NB4 (cell line): ENCODE measurements around the gene CTNNA3.

Experiments used
- POLR2A ChIP-seq: IDR thresholded peaks from 2 replicates; pipeline ENCODE4 v1.6.1; 2011; ENCODE audit warnings: mild to moderate bottlenecking; ENCODE audit not compliant: insufficient read length; ENCODE audit errors: extremely low read depth
- TF ChIP-seq, protein P1 (sequence below): IDR thresholded peaks from one replicate; pipeline ENCODE4 v1.5.1; 2012; ENCODE audit warnings: low read depth, low read length

DNA sequence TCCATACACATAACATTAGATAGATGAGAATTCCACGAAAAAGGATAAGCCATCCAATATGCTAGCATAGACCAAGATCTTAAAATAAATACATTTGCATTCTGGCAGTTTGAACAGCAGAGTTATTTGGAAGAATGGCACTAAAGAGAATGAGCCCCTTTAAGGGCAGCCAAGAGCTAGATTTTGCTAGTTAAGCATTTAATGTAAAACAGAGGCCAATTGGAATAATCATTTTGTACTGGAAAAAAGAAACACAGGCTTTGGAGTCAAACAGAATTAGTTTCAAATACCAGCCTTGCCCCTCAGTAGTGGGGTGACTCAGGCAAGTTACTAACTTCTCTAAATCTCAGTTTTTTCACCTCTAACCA lies 714.0 kb downstream of the CTNNA3 start:
- TF ChIP-seq, protein P1, sequence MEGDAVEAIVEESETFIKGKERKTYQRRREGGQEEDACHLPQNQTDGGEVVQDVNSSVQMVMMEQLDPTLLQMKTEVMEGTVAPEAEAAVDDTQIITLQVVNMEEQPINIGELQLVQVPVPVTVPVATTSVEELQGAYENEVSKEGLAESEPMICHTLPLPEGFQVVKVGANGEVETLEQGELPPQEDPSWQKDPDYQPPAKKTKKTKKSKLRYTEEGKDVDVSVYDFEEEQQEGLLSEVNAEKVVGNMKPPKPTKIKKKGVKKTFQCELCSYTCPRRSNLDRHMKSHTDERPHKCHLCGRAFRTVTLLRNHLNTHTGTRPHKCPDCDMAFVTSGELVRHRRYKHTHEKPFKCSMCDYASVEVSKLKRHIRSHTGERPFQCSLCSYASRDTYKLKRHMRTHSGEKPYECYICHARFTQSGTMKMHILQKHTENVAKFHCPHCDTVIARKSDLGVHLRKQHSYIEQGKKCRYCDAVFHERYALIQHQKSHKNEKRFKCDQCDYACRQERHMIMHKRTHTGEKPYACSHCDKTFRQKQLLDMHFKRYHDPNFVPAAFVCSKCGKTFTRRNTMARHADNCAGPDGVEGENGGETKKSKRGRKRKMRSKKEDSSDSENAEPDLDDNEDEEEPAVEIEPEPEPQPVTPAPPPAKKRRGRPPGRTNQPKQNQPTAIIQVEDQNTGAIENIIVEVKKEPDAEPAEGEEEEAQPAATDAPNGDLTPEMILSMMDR: no peak
- no peak for TF ChIP-seq POLR2A
